SK-N-SH treated with all-trans-retinoic acid at 6 μM for 48 hours (cell line): ENCODE results near the gene AKAP13.
"Not testable (repeated sequence)": the region's sequence is repeated elsewhere in the genome, so short reads cannot be mapped to it uniquely, and the experiment has no call there.

Experiments used
- ARNTL ChIP-seq: fragments of 450-650 bp; formaldehyde crosslinking; IDR thresholded peaks from 2 replicates; pipeline ENCODE4 v1.5.0; 2020; ENCODE audit warnings: low read depth, mild to moderate bottlenecking, moderate library complexity, borderline replicate concordance
- CSDC2 ChIP-seq: fragments of 250-450 bp; sonication (Bioruptor Pico); IDR thresholded peaks from 2 replicates; pipeline ENCODE4 v1.5.0; 2020; ENCODE audit warnings: mild to moderate bottlenecking, moderate library complexity
- CSRNP3 ChIP-seq: fragments of 250-450 bp; sonication (Bioruptor Pico); IDR thresholded peaks from 2 replicates; pipeline ENCODE4 v1.5.1; 2021; ENCODE audit warnings: mild to moderate bottlenecking, moderate library complexity
- GLIS3 ChIP-seq: fragments of 250-450 bp; sonication (Bioruptor Pico); IDR thresholded peaks from 2 replicates; pipeline ENCODE4 v1.5.0; 2020; ENCODE audit warnings: mild to moderate bottlenecking, moderate library complexity
- PPARA ChIP-seq: fragments of 250-450 bp; sonication (Bioruptor Pico); IDR thresholded peaks from 2 replicates; pipeline ENCODE4 v1.5.0; 2020; ENCODE audit warnings: mild to moderate bottlenecking, borderline replicate concordance
- RARB ChIP-seq: fragments of 250-450 bp; sonication (Bioruptor Pico); IDR thresholded peaks from 2 replicates; pipeline ENCODE4 v1.8.0; 2021; ENCODE audit warnings: mild to moderate bottlenecking, moderate library complexity

- not testable (repeated sequence) for TF ChIP-seq RARB (CRISPR knock-in tag); CSRNP3 (CRISPR knock-in tag); PPARA (CRISPR knock-in tag); GLIS3 (CRISPR knock-in tag); CSDC2 (CRISPR knock-in tag); ARNTL
Measured at GRCh38 chr15:85535533-85536330, 155.3 kb downstream of the AKAP13 start.
